Nephron (organoid): ENCODE data around the gene FGF3.

Experiments used
- H3K27ac Mint-ChIP-seq, 3 experiments: 2 replicates each; pipeline ENCODE4 v1.8.0; 2020; ENCODE audit warnings: mixed read lengths in 3 of 3, mild to moderate bottlenecking in 2 of 3, moderate library complexity in 1 of 3
- H3K27me3 Mint-ChIP-seq: 2 replicates; pipeline ENCODE4 v1.8.0; 2021; ENCODE audit warnings: low read depth, mild to moderate bottlenecking, moderate library complexity, mixed read lengths
- H3K36me3 Mint-ChIP-seq: 2 replicates; pipeline ENCODE4 v1.8.0; 2020; ENCODE audit warnings: low read depth, mixed read lengths
- H3K4me1 Mint-ChIP-seq: 2 replicates; pipeline ENCODE4 v1.8.0; 2020; ENCODE audit warnings: mixed read lengths
- H3K4me3 Mint-ChIP-seq, 3 experiments: 2 replicates each; pipeline ENCODE4 v1.8.0; 2020; ENCODE audit warnings: mild to moderate bottlenecking in 3 of 3, mixed read lengths in 3 of 3, moderate library complexity in 2 of 3
- H3K9me3 Mint-ChIP-seq: 2 replicates; pipeline ENCODE4 v1.8.0; 2020; ENCODE audit warnings: mixed read lengths
- TF ChIP-seq, protein P1 (sequence below), 3 experiments: fragments of 200-600 bp; sonication (generic); IDR thresholded peaks; one replicate each; pipeline ENCODE4 v1.5.0; 2021; ENCODE audit warnings: antibody characterized with exemption in 3 of 3; ENCODE audit not compliant: unreplicated experiment in 3 of 3

The FGF3 gene

DNA sequence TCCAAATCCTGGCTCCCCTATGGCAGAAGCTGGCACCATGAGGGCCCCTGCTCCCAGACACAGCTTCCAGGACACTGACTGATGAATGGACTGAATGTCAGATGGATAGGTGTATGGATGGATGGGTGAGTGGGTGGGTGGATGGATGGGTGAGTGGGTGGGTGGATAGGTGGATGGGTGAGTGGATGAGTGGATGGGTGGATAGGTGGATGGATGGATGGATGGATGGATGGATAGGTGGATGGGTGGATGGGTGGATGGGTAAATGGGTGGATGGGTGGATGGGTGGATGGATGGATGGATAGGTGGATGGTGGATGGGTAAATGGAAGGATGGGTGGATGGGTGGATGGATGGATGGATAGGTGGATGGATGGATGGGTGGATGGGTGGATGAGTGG is 4.3 kb downstream of the FGF3 start:
- Mint-ChIP-seq H3K9me3 (no peaks in the 10 kb centered on the region), H3K4me1 (no peaks in the 10 kb centered on the region), H3K27ac (no peak overlapping the region), H3K4me3 (no peak overlapping the region), H3K27me3 (peaks cover 82% of the 10 kb centered on the region), H3K36me3 (no peaks in the 10 kb centered on the region)
- TF ChIP-seq, protein P1, sequence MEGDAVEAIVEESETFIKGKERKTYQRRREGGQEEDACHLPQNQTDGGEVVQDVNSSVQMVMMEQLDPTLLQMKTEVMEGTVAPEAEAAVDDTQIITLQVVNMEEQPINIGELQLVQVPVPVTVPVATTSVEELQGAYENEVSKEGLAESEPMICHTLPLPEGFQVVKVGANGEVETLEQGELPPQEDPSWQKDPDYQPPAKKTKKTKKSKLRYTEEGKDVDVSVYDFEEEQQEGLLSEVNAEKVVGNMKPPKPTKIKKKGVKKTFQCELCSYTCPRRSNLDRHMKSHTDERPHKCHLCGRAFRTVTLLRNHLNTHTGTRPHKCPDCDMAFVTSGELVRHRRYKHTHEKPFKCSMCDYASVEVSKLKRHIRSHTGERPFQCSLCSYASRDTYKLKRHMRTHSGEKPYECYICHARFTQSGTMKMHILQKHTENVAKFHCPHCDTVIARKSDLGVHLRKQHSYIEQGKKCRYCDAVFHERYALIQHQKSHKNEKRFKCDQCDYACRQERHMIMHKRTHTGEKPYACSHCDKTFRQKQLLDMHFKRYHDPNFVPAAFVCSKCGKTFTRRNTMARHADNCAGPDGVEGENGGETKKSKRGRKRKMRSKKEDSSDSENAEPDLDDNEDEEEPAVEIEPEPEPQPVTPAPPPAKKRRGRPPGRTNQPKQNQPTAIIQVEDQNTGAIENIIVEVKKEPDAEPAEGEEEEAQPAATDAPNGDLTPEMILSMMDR (IDR thresholded peaks at IDR 0.05; ENCODE audit: unreplicated experiment in 3 of 3) = no peak

DNA sequence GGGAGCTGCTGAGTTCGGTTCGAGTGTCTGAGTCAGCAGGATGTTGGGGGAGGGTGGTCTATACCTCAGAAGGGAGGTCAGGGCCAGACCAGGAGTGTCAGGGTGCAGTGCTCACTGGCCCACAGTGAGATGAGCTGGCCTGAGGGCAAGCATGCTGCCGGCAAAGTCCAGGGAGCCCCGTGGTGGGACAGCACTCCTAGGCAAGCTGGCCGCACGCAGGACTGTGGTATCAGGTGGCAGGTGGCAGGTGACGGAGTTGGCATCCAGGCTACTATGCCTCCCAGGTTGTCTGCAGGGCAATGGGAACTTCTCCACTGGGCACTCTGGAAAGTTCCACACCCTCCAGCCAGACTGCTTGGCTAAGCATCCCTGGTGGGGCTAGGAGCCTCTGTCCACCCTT is 4.8 kb downstream of the FGF3 start:
- H3K36me3 Mint-ChIP-seq = no peaks in the 10 kb centered on the region
- TF ChIP-seq, protein P1 (IDR thresholded peaks at IDR 0.05; ENCODE audit: unreplicated experiment in 3 of 3) = no peak
- H3K27me3 Mint-ChIP-seq = peaks cover 82% of the 10 kb centered on the region
- no peaks in the 10 kb centered on the region for H3K9me3 Mint-ChIP-seq
- peaks cover 4% of the 10 kb centered on the region for H3K4me1 Mint-ChIP-seq
- no peak overlapping the region for H3K27ac Mint-ChIP-seq
- no peak overlapping the region for H3K4me3 Mint-ChIP-seq

DNA sequence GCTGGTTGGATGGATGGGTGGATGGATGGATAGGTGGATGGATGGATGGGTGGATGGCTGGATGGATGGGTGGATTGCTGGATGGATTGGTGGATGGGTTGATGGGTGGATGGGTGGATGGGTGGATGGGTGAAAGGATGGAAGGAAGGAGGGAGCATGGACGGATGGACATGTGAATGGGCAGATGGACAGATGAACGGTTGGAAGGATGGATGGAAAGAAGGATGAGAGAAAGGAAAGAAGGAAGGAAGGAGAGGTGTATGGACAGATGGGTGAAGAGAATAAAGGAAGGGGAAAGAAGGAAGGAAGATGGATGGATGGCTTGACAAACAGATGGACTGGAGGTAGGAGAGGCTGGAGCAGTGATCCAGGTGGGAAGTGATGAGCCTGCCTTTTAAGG is 5.4 kb downstream of the FGF3 start:
- TF ChIP-seq, protein P1 (IDR thresholded peaks at IDR 0.05; ENCODE audit: unreplicated experiment in 3 of 3) = no peak
- Mint-ChIP-seq H3K27me3 (peaks cover 78% of the 10 kb centered on the region), H3K9me3 (no peaks in the 10 kb centered on the region), H3K4me3 (no peak overlapping the region), H3K36me3 (no peaks in the 10 kb centered on the region), H3K27ac (no peak overlapping the region), H3K4me1 (peaks cover 6% of the 10 kb centered on the region)

DNA sequence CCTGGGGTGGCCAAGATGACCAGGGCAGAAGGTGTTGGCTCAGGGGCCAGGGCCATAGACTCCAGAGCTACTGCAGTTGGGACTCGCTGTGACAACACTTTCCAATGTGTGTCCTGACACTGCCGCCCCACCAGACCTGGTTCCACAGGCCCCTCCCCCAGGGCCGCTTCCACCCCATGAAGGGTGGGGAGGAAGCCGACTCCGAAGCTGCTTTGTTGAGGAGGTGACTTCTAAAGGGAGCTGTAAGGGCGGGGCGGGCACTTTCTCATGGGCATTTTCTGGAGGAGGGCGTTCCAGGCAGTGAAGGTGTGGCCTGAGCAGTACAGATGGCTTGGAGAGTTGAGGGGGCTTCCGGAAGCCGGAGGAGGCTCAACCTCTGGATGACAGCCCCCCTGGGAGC is 6.3 kb downstream of the FGF3 start:
- Mint-ChIP-seq H3K27ac (no peak overlapping the region), H3K36me3 (no peaks in the 10 kb centered on the region), H3K9me3 (no peaks in the 10 kb centered on the region), H3K4me1 (peaks cover 9% of the 10 kb centered on the region), H3K27me3 (peaks cover 80% of the 10 kb centered on the region), H3K4me3 (no peak overlapping the region)
- TF ChIP-seq, protein P1 (IDR thresholded peaks at IDR 0.05; ENCODE audit: unreplicated experiment in 3 of 3) = no peak

DNA sequence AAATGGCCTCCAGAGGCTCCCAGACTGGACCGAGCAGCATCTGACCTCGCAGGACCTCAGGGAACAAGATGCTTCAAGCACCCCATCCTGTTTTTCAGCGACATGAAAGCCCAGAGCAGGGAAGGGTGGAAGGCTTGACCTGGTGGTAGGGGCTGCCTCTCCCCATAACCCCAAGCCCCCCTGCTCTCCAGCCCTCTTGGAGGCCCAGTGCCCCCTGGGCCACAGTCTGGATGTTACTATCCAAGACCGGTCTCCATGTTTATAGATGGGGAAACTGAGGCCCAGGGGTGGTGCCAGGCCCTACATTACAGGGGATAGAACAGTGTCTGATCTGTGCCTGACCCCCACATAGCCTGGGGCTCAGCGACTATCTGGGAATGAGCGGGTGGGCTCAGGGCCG is 7.0 kb downstream of the FGF3 start:
- H3K9me3 Mint-ChIP-seq = no peaks in the 10 kb centered on the region
- H3K27me3 Mint-ChIP-seq = peaks cover 77% of the 10 kb centered on the region
- H3K4me3 Mint-ChIP-seq = no peak overlapping the region
- TF ChIP-seq, protein P1 (IDR thresholded peaks at IDR 0.05; ENCODE audit: unreplicated experiment in 3 of 3) = no peak
- no peak overlapping the region for H3K27ac Mint-ChIP-seq
- no peaks in the 10 kb centered on the region for H3K36me3 Mint-ChIP-seq
- peaks cover 9% of the 10 kb centered on the region for H3K4me1 Mint-ChIP-seq

DNA sequence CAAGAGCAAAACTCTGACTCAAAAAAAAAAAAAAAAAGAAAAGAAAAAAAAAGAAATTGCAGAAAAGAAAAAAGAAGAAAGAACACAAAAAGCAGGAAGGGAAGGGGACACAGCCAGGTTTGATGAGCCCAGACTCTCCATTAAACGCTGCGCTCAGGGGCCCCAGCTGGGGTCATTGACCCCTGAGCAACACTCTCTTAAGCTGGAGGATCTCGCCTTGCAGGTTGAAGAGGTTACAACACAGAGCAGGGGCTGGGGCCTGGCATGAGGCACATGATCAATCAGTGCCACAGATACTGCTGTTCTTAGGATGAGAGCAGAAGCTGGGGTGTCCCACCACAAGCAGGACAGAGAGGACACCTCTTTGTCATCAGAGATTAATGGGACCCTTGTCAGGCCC is 7.8 kb downstream of the FGF3 start:
- H3K27me3 Mint-ChIP-seq = peaks cover 74% of the 10 kb centered on the region
- no peaks in the 10 kb centered on the region for H3K9me3 Mint-ChIP-seq
- TF ChIP-seq, protein P1 (IDR thresholded peaks at IDR 0.05; ENCODE audit: unreplicated experiment in 3 of 3) = no peak
- no peak overlapping the region for H3K27ac Mint-ChIP-seq
- no peak overlapping the region for H3K4me3 Mint-ChIP-seq
- H3K4me1 Mint-ChIP-seq = peaks cover 9% of the 10 kb centered on the region
- H3K36me3 Mint-ChIP-seq = no peaks in the 10 kb centered on the region
